ENCODE data around the gene NINL. TPM values are rescaled to one million over a fixed set of nuclear protein-coding genes. Genes with fewer than 3 reads are reported as not detected.

Gene NINL
- total and polyA plus RNA-seq, 2 of the 8 experiments (the other 6 are each of a cell fraction or from before 2014, with no cell fraction given): 15.3 to 30.0 TPM

- no peaks in the 10 kb centered on the region; a peak in 1 of 7 replicates for H3K4me1 ChIP-seq (replicated peaks in 1 of 4; ENCODE audit: control insufficient read depth in 3 of 4, insufficient read depth in 4 of 4, low read length in 3 of 4)
- no peak overlapping the region for H2AK5ac ChIP-seq (ENCODE audit: low read depth, low read length)
- no peak overlapping the region for H4K5ac ChIP-seq (ENCODE audit: insufficient read length, low read depth, low read length)
- no peak overlapping the region for H3K18ac ChIP-seq (ENCODE audit: extremely low read depth, low read length)
- no peak overlapping the region for H3K23ac ChIP-seq (ENCODE audit: insufficient read length)
- no peak overlapping the region for H3K14ac ChIP-seq (ENCODE audit: insufficient read length)
- ChIA-PET POLR2A (ENCODE audit: partially characterized antibody) (interaction anchor here (1.2 kb wide), 2 partner anchors 52 to 214 kb away, joined by 3 read pairs; partner anchors contain the start of gene GINS1), CTCF (ENCODE audit: partially characterized antibody) (interaction anchor here (0.6 to 4.4 kb wide), 5 partner anchors 10 to 31 kb away, joined by 3 to 17 read pairs (median 3); no protein-coding TSS in a partner anchor)
- H3K79me1 ChIP-seq (ENCODE audit: low read depth, low read length): no peaks in the 10 kb centered on the region
- peaks cover 0 to 3% of the 10 kb centered on the region in 2 experiments for H4K20me1 ChIP-seq (replicated peaks in 1 of 2; ENCODE audit: control insufficient read depth in 1 of 2, insufficient read depth in 2 of 2, low read length in 2 of 2)
- FAIRE-seq: no peak
- H2BK20ac ChIP-seq (ENCODE audit: low read length): no peak overlapping the region
- 77% methylated on average over 9 of the region's 12 CpGs; no CpG with 5 or more reads in 1 of the 2 experiments for WGBS, 2 experiments (ENCODE audit: extremely low coverage in 1 of 2, insufficient coverage in 1 of 2, insufficient read length in 1 of 2, insufficient replicate concordance in 2 of 2, low coverage in 1 of 2, low lambda C conversion rate in 2 of 2, missing lambda C conversion rate in 1 of 2)
- H2BK12ac ChIP-seq (ENCODE audit: low read depth, low read length): no peak overlapping the region
- no peaks in the 10 kb centered on the region for H3K23me2 ChIP-seq (ENCODE audit: low read depth, low read length)
- no peak overlapping the region for H2BK15ac ChIP-seq (ENCODE audit: low read length)
- no peaks in the 10 kb centered on the region for H3K79me2 ChIP-seq (ENCODE audit: control insufficient read depth in 1 of 2, insufficient read depth in 2 of 2, low read length in 2 of 2)
- no peak overlapping the region for H2BK120ac ChIP-seq (replicated peaks; ENCODE audit: low read depth, low read length)
- no peak for DNase-seq (ENCODE audit: low read depth in 1 of 2, low spot score in 2 of 2)
- no peak overlapping the region for H4K91ac ChIP-seq (replicated peaks; ENCODE audit: insufficient read length, low read length)
- no peak overlapping the region for H4K8ac ChIP-seq (ENCODE audit: extremely low read depth, insufficient read depth, low read length)
- no peak overlapping the region for H3K4me2 ChIP-seq (ENCODE audit: insufficient read depth in 1 of 2, low read depth in 2 of 2, low read length in 2 of 2)
- peaks cover 3 to 16% (median 7%) of the 10 kb centered on the region in 4 experiments; a peak in 6 of 8 replicates for H3K36me3 ChIP-seq (ENCODE audit: control insufficient read depth in 2 of 4, insufficient read depth in 4 of 4, low read length in 3 of 4)
- no peak overlapping the region for H3K56ac ChIP-seq (replicated peaks; ENCODE audit: insufficient read length, low read depth, low read length)
- H3K4me3 ChIP-seq (ENCODE audit: extremely low read depth in 1 of 4, insufficient read depth in 2 of 4, low read depth in 3 of 4, low read length in 4 of 4): no peak overlapping the region
- H2BK5ac ChIP-seq (ENCODE audit: low read depth, low read length): no peak overlapping the region
- H3K9ac ChIP-seq (replicated peaks in 1 of 4; ENCODE audit: extremely low read depth in 1 of 4, low read depth in 3 of 4, low read length in 3 of 4): no peak overlapping the region
- H3K27me3 ChIP-seq (replicated peaks in 1 of 4; ENCODE audit: control insufficient read depth in 3 of 4, extremely low read depth in 1 of 4, insufficient read depth in 3 of 4, low read length in 3 of 4): no peaks in the 10 kb centered on the region
- H3K4ac ChIP-seq (replicated peaks; ENCODE audit: insufficient read length, low read depth, low read length): no peak overlapping the region
- no peaks in the 10 kb centered on the region for H3K9me3 ChIP-seq (ENCODE audit: insufficient read depth in 2 of 2, low read depth in 1 of 2, low read length in 1 of 2)
- H2AFZ ChIP-seq (ENCODE audit: low read length): no peak overlapping the region
- no peak overlapping the region for H3K27ac ChIP-seq (ENCODE audit: low read depth, low read length)
- no peak for TF ChIP-seq GTF2F1 (IDR thresholded peaks at IDR 0.05; ENCODE audit: borderline replicate concordance, low read depth, low read length)
- no peak for TF ChIP-seq RXRA (IDR thresholded peaks at IDR 0.05; ENCODE audit: insufficient read depth, low read depth, low read length)
- TF ChIP-seq SRF (IDR thresholded peaks at IDR 0.05; ENCODE audit: low read depth, low read length): no peak
- no peak for TF ChIP-seq POLR2AphosphoS5 (IDR thresholded peaks at IDR 0.05; ENCODE audit: low read depth, low read length)
- TF ChIP-seq MAX (IDR thresholded peaks at IDR 0.05): no peak
- TF ChIP-seq RNF2 (IDR thresholded peaks at IDR 0.05; ENCODE audit: borderline replicate concordance, low read depth, low read length, missing control alignments, poor library complexity, severe bottlenecking): no peak
- no peak for TF ChIP-seq RBBP5 (IDR thresholded peaks at IDR 0.05; ENCODE audit: borderline replicate concordance, low read depth, low read length)
- TF ChIP-seq PHF8 (conservative IDR thresholded peaks at IDR 0.05; ENCODE audit: low read depth, low read length): no peak
- no peak for TF ChIP-seq JUN (IDR thresholded peaks at IDR 0.05; ENCODE audit: low read depth, low read length)
- TF ChIP-seq CBX8 (IDR thresholded peaks at IDR 0.05; ENCODE audit: borderline replicate concordance, low read depth, low read length): no peak
- no peak for TF ChIP-seq GABPA (IDR thresholded peaks at IDR 0.05; ENCODE audit: borderline replicate concordance, insufficient read depth, low read length)
- no peak for TF ChIP-seq CBX5 (IDR thresholded peaks at IDR 0.05; ENCODE audit: low read depth, low read length)
- TF ChIP-seq BACH1 (IDR thresholded peaks at IDR 0.05; ENCODE audit: low read length): no peak
Observed at GRCh38 chr20:25459916-25460535, 125.3 kb downstream of the NINL start.
